Transverse colon (tissue), 4 donors: ENCODE data around the gene SCNM1. TPM values are rescaled to one million over a fixed set of nuclear protein-coding genes. Genes with fewer than 3 reads are reported as not detected.
A peak's percentile ranks its signal among the peaks of the same experiment; 100 is the strongest.

Experiments used
- DNase-seq: peaks from one replicate; pipeline ENCODE4 v3.0.0-alpha.2; 2019
- H3K27ac ChIP-seq, 4 donors: fragments of 200-600 bp; sonication (generic); 2 replicates each; pipeline ENCODE4 v1.5.1; 2016 to 2018; ENCODE audit warnings: inconsistent platforms in 4 of 4
- H3K27me3 ChIP-seq: fragments of 200-600 bp; sonication (generic); 2 replicates; pipeline ENCODE4 v1.5.1; 2017; ENCODE audit warnings: inconsistent platforms
- H3K36me3 ChIP-seq, 4 donors: fragments of 200-600 bp; sonication (generic); 2 replicates each; pipeline ENCODE4 v1.5.1; 2017 to 2019; ENCODE audit warnings: inconsistent platforms in 4 of 4
- H3K4me1 ChIP-seq, 4 donors: fragments of 200-600 bp; sonication (generic); 2 replicates each; pipeline ENCODE4 v1.5.1; 2017 to 2020; ENCODE audit warnings: inconsistent platforms in 4 of 4
- H3K4me3 ChIP-seq, 4 donors: fragments of 200-600 bp; sonication (generic); 1 replicate in 1 of 4; 2 replicates in 3 of 4; pipeline versions ENCODE4 v1.5.1 to v1.6.1; 2017 to 2019; ENCODE audit warnings: inconsistent platforms in 4 of 4
- H3K9me3 ChIP-seq, 2 donors: fragments of 200-600 bp; sonication (generic); 2 replicates each; pipeline ENCODE4 v1.5.1; 2017 to 2019; ENCODE audit warnings: inconsistent platforms in 2 of 2
- CTCF ChIP-seq, 5 experiments: fragments of 200-600 bp in 3 of 5; fragments of 450-650 bp in 2 of 5; sonication (generic) in 3 of 5; IDR thresholded peaks; 1 replicate in 2 of 5; 2 replicates in 3 of 5; pipeline ENCODE4 v1.5.1; 2016 to 2017; ENCODE audit warnings: antibody characterized with exemption in 5 of 5, inconsistent platforms in 3 of 5, mild to moderate bottlenecking in 2 of 5, moderate library complexity in 1 of 5
- EP300 ChIP-seq: sonication (generic); formaldehyde crosslinking; IDR thresholded peaks from one replicate; pipeline ENCODE4 v1.6.1; 2017; ENCODE audit warnings: antibody characterized with exemption, low read depth
- POLR2A ChIP-seq: fragments of 450-650 bp; IDR thresholded peaks from one replicate; pipeline ENCODE4 v1.6.1; 2016; ENCODE audit warnings: antibody characterized with exemption, mild to moderate bottlenecking, moderate library complexity
- POLR2AphosphoS5 ChIP-seq, 3 donors: sonication (generic); formaldehyde crosslinking; IDR thresholded peaks; one replicate each; pipeline ENCODE4 v1.6.1; 2016; ENCODE audit warnings: antibody characterized with exemption in 3 of 3
- WGBS, 2 donors: methylation state at CpG; one replicate each; pipeline ENCODE4 v1.1.5; 2018; ENCODE audit warnings: low coverage in 1 of 2; 5-methylcytosine and 5-hydroxymethylcytosine counted together
- in situ Hi-C, 4 donors: fragments of 200-750 bp; cut with MboI; loops; one replicate each; pipeline versions ENCODE4 v1.15.0 to v1.15.1; 2017; ENCODE audit warnings: low sequenced_read_pairs in 3 of 4, low pct_ligation_motif_present in 1 of 4, low pct_unique_long_range_greater_than_20kb in 1 of 4
- intact Hi-C: fragments of 100-400 bp; cut with DNase I; formaldehyde crosslinking; loops from one replicate; pipeline ENCODE4 v1.15.1; 2023; ENCODE audit warnings: low total_unique reads
- total RNA-seq, 4 donors: library from RNA; depleted of rRNA; stranded (reverse); fragments of >200 nt; gene quantifications; one replicate each; pipeline ENCODE4 v1.1.0, GENCODE V29; 2016

The SCNM1 gene
- total RNA-seq, 4 donors from 2014 or later, result 9.0 to 35.4 (median 25.1) TPM

- no peak for TF ChIP-seq CTCF (IDR thresholded peaks at IDR 0.05)
- DNase-seq, result peak; percentile 39
- H3K27ac ChIP-seq, result peak overlapping the region; percentile 47 to 63 (median 56)
- WGBS, 2 donors, result 64 to 65% methylated on average over 6 of the region's 6 CpGs
- in situ Hi-C loops (loop anchor here in 3 of 4 donors (5.0 to 25.0 kb wide), 5 partner anchors 60 to 142 kb away; partner anchors contain the start of genes BNIPL (in 1 of the 3) and C1orf56 (in 1 of the 3)), intact Hi-C loops (loop anchor here (5.0 to 10.0 kb wide), 2 partner anchors 52 to 340 kb away; no protein-coding TSS in a partner anchor)
- no peaks in the 10 kb centered on the region for H3K9me3 ChIP-seq
- no peaks in the 10 kb centered on the region for H3K27me3 ChIP-seq
- peaks cover 0 to 9% (median 0%) of the 10 kb centered on the region in 4 donors for H3K4me1 ChIP-seq
- peaks cover 0 to 9% (median 5%) of the 10 kb centered on the region in 4 donors for H3K36me3 ChIP-seq
- H3K4me3 ChIP-seq, result peak overlapping the region in 3 of 4 donors; percentile 4 to 33 (median 12)
Measured at GRCh38 chr1:151157067-151157531, 8.8 kb upstream of the SCNM1 start.

GRCh38 chr1:151158326-151158725 lies 7.6 kb upstream of the SCNM1 start:
- intact Hi-C loops, result loop anchor here (5.0 to 10.0 kb wide), 2 partner anchors 54 to 341 kb away; no protein-coding TSS in a partner anchor
- H3K9me3 ChIP-seq, result no peaks in the 10 kb centered on the region
- DNase-seq, result no peak
- no peak for TF ChIP-seq POLR2AphosphoS5 (IDR thresholded peaks at IDR 0.05)
- no peak for TF ChIP-seq POLR2A
- TF ChIP-seq CTCF (IDR thresholded peaks at IDR 0.05), result no peak
- TF ChIP-seq EP300, result no peak
- 81 to 90% methylated on average over 5 of the region's 5 CpGs for WGBS, 2 donors
- in situ Hi-C loops, result loop anchor here in 3 of 4 donors (5.0 to 25.0 kb wide), 5 partner anchors 61 to 144 kb away; partner anchors contain the start of genes BNIPL (in 1 of the 3) and C1orf56 (in 1 of the 3)
- H3K36me3 ChIP-seq, result peaks cover 0 to 9% (median 5%) of the 10 kb centered on the region in 4 donors
- H3K27ac ChIP-seq, result peak overlapping the region in 3 of 4 donors; percentile 12 to 58 (median 24)
- no peak overlapping the region for H3K4me3 ChIP-seq
- no peaks in the 10 kb centered on the region for H3K27me3 ChIP-seq
- peaks cover 0 to 9% (median 0%) of the 10 kb centered on the region in 4 donors for H3K4me1 ChIP-seq

- H3K4me3 ChIP-seq, result no peak overlapping the region
- H3K9me3 ChIP-seq, result no peaks in the 10 kb centered on the region
- 78 to 87% methylated on average over 6 to 10 of the region's 22 CpGs for WGBS, 2 donors
- in situ Hi-C loops (loop anchor here in 3 of 4 donors (5.0 to 25.0 kb wide), 5 partner anchors 62 to 144 kb away; partner anchors contain the start of genes BNIPL (in 1 of the 3) and C1orf56 (in 1 of the 3)), intact Hi-C loops (loop anchor here (5.0 to 10.0 kb wide), 2 partner anchors 54 to 342 kb away; no protein-coding TSS in a partner anchor)
- no peaks in the 10 kb centered on the region for H3K27me3 ChIP-seq
- H3K36me3 ChIP-seq, result peaks cover 0 to 9% (median 5%) of the 10 kb centered on the region in 4 donors
- DNase-seq, result no peak
- no peak for TF ChIP-seq POLR2A
- no peak for TF ChIP-seq EP300
- peak overlapping the region in 3 of 4 donors; percentile 12 to 58 (median 24) for H3K27ac ChIP-seq
- H3K4me1 ChIP-seq, result peaks cover 0 to 9% (median 0%) of the 10 kb centered on the region in 4 donors
Measured at GRCh38 chr1:151158751-151159251, 7.1 kb upstream of the SCNM1 start.

- Histone ChIP-seq H3K36me3 (peaks cover 0 to 9% (median 5%) of the 10 kb centered on the region in 4 donors), H3K4me3 (no peak overlapping the region), H3K27me3 (no peaks in the 10 kb centered on the region), H3K4me1 (peaks cover 0 to 14% (median 3%) of the 10 kb centered on the region in 4 donors), H3K9me3 (no peaks in the 10 kb centered on the region), H3K27ac (peak overlapping the region in 1 of 4 donors; percentile 19)
- intact Hi-C loops, result loop anchor here (5.0 to 10.0 kb wide), 2 partner anchors 55 to 342 kb away; no protein-coding TSS in a partner anchor
- in situ Hi-C loops, result loop anchor here in 3 of 4 donors (5.0 to 25.0 kb wide), 5 partner anchors 62 to 145 kb away; partner anchors contain the start of genes BNIPL (in 1 of the 3) and C1orf56 (in 1 of the 3)
- TF ChIP-seq POLR2A (no peak), CTCF (IDR thresholded peaks at IDR 0.05) (no peak), POLR2AphosphoS5 (IDR thresholded peaks at IDR 0.05) (no peak), EP300 (no peak)
- no peak for DNase-seq
Measured at GRCh38 chr1:151159373-151159772, 6.6 kb upstream of the SCNM1 start.
